ENCODE results near the gene RAD51B.

RAD51B gene

DNA sequence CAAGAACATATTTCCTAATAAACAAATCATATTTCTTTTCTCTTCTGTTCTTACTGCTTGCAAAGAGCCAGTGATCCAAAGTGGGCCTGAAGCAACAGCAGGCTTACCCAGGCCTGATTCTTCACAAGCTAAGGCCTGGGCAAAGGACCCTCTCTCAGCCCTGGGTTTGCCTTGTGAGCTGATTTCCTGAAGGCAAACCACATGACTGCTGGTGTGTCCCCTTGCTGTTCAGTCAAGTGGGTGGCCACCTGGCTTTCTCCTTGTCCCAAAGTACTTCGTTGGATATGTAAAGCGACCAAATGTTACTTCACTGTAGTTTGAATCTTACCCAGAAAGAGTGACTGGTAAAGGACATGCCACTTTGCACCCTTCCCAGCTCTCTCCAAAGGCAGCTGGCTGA is 580.4 kb downstream of the RAD51B start:
- TF ChIP-seq, protein P1, sequence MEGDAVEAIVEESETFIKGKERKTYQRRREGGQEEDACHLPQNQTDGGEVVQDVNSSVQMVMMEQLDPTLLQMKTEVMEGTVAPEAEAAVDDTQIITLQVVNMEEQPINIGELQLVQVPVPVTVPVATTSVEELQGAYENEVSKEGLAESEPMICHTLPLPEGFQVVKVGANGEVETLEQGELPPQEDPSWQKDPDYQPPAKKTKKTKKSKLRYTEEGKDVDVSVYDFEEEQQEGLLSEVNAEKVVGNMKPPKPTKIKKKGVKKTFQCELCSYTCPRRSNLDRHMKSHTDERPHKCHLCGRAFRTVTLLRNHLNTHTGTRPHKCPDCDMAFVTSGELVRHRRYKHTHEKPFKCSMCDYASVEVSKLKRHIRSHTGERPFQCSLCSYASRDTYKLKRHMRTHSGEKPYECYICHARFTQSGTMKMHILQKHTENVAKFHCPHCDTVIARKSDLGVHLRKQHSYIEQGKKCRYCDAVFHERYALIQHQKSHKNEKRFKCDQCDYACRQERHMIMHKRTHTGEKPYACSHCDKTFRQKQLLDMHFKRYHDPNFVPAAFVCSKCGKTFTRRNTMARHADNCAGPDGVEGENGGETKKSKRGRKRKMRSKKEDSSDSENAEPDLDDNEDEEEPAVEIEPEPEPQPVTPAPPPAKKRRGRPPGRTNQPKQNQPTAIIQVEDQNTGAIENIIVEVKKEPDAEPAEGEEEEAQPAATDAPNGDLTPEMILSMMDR (conservative IDR thresholded peaks at IDR 0.05): no peak
- TF ChIP-seq ZFX (IDR thresholded peaks at IDR 0.05): no peak
- no peak overlapping the region for H3K27ac ChIP-seq

DNA sequence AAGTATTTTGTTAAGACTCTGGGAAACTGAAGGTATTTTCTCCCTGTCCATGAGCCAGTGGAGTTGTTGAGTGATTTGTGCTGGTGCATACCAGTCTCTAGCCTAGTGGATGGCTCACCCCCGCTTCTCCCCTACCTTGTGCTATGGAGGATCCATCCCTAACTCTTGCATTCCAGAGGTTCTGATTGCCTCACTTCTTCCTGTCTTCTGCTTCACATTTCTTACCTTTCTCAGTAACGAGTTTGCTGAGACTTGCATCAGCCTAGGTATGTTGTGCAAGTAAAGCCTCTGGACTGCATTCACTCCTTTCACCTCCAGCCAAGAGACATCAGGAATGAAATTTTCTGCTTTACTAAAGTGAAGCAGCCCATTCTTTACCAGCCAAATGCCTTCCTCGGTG is 581.7 kb downstream of the RAD51B start:
- TF ChIP-seq, protein P1 (conservative IDR thresholded peaks at IDR 0.05): no peak
- no peak for TF ChIP-seq ZFX (IDR thresholded peaks at IDR 0.05)
- no peak overlapping the region for H3K27ac ChIP-seq

DNA sequence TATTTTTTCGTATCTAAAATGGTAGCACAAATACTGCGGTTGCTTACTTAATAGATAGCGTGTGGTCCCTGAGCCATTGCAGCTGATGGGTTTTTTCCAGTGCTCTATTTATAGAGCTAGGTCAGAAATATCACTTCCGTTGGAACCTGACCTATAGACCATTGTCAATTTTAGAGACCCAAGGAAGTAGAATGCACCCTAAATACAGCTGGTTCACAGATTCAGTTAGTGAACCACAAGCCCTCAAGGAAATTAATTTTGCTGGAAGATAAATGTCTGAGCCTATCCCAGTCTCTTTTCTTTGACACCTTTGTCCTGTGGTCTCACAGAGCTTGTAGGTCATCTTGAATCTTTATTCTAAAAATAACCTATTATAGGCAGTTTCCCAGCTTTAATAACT is 582.3 kb downstream of the RAD51B start:
- TF ChIP-seq, protein P1 (conservative IDR thresholded peaks at IDR 0.05): no peak
- no peak for TF ChIP-seq ZFX (IDR thresholded peaks at IDR 0.05)
- H3K27ac ChIP-seq: no peak overlapping the region

DNA sequence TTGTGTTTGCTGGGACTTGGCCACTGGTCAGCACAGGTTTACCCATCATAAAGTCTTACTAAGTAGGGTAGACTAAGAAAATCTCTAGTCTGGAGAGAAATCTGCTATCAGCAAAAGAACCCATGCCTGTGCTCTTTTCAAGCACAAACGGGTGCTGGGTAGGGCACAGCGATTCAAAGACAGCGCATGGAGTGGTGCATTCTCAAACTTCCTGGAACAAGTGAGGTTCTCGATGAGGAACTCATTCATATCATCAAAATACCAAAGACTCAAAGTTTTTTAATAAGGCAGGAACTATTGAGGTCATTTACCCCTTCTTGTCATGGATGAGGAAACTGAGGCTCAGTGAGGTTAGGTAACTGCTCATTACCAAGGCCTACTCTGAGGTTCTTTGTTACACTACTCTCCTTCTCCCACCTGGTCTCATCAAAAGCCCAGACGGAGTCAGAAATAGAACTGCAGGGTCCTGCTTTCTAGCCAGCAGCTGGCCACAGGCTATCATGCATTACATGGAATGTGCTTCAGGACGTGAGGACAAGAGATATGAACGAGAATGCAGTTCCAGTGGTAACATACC is 583.0 kb downstream of the RAD51B start:
- no peak overlapping the region for H3K27ac ChIP-seq
- no peak for TF ChIP-seq ZFX (IDR thresholded peaks at IDR 0.05)
- TF ChIP-seq, protein P1 (conservative IDR thresholded peaks at IDR 0.05): no peak

DNA sequence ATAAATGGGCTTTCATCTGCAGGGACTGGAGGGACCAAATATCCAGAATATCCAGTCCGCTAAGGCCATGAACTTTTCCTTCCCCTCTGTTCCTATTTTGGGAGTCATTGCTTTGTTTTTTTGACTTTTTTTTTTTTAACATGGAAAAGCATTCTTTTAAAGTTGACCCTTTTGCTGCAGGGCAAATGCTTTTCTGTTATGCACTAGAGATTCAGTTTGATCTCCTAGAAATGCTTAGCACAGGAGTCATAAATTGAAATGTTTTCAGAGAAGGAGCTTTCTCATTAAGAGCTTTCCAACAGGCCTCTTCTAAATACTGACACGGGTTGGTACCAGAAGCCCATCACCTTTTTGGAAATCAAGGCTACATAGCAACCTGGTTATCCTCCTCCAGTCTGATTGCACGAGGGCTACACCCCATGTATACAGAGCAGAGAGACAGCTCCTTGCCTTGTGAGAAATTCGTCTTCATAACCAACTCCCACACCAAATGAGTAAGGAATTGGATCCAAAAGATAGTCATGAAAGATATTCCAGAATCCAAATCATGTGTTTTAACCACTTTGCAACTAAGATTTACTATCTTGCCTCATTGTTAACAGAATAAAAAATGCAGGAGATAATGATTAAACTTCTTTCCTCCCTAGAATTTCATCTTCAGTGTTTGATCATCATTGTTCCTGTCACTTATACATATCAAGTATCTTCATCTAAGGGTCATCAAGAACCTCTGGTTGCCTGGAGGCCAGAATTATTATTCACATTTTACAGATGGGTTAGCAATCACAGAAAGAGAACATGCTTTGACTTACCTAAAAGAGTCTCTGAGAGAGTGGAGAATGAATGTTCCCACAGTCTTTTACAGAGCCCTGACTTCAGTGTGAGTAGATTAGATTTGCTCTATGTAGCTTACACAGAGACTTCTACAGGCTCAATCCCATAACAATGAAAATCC is 583.9 kb downstream of the RAD51B start:
- TF ChIP-seq, protein P1 (conservative IDR thresholded peaks at IDR 0.05): no peak
- no peak for TF ChIP-seq ZFX (IDR thresholded peaks at IDR 0.05)
- no peak overlapping the region for H3K27ac ChIP-seq

DNA sequence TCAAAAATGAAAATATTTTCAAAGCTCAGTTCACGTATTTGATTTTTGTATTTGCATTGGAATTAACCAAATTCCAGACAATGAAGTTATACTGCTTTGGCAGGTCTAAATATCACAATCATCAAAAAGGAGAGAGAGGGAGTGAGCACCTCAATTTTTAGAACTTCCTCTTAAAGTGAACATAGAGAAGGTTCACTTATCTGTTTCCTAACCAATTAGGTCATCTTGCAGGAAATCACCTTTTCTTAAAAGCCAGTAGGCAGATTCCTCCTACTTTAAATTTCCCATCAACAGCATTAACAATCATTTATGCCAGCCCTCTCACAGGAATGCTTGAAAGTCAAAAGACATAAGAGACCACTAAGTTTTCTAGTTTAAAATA is 584.6 kb downstream of the RAD51B start:
- H3K27ac ChIP-seq: no peak overlapping the region
- TF ChIP-seq ZFX (IDR thresholded peaks at IDR 0.05): no peak
- TF ChIP-seq, protein P1 (conservative IDR thresholded peaks at IDR 0.05): no peak

DNA sequence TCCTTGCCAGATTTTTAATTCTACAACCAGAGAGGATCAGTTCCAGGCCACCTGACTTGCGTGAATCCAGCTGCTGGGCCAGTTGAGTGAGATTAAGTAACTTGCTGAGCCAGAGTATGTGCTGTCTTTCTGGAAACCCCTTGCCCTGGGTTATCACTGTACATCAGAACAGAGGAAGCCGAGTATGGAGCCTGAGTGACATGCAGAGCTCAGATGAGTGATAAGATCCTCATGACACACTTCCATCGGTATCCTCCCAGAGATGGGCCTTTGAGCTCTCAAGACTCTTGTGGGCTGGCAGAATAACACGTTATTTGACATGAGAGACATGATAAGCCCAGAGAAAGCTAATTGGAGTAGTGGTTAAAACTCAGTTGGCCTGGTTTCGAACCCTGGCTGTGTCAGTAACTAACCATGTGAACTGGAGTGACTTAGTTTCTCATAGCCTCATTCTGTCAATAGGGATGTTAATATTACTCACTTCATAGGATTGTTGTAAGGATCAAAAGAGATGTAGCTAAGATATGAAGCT is 585.1 kb downstream of the RAD51B start:
- H3K27ac ChIP-seq: no peak overlapping the region

More for the DNA sequence above, 585.1 kb downstream of the RAD51B start:
- TF ChIP-seq, protein P1 (conservative IDR thresholded peaks at IDR 0.05): no peak
- TF ChIP-seq ZFX (IDR thresholded peaks at IDR 0.05): no peak

Data from C4-2B (cell line).